ENCODE measurements around the gene LARP4. TPM values are rescaled to one million over a fixed set of nuclear protein-coding genes. Genes with fewer than 3 reads are reported as not detected.
A peak's percentile ranks its signal among the peaks of the same experiment; 100 is the strongest.

LARP4 gene
- total and polyA plus RNA-seq, 2 donors (not counting 3 experiments of a cell fraction or from before 2014, with no cell fraction given), result 8.9 to 69.6 TPM

GRCh38 chr12:50400104-50400637 lies 514 bp upstream of the LARP4 start:
- intact Hi-C loops (cut with micrococcal nuclease) (no loop called here), dilution Hi-C loops (cut with MboI; ENCODE audit: extremely low pct_ligation_motif_present, low sequenced_read_pairs) (no loop called here)
- no peak for FAIRE-seq
- H4K20me1 ChIP-seq (replicated peaks; ENCODE audit: control insufficient read depth, extremely low read depth, insufficient read depth, low read length), result no peaks in the 10 kb centered on the region
- no peaks in the 10 kb centered on the region for H3K27me3 ChIP-seq (ENCODE audit: control insufficient read depth in 2 of 2, insufficient read depth in 2 of 2, low read length in 2 of 2)
- H3K9me1 ChIP-seq (replicated peaks; ENCODE audit: control insufficient read depth, extremely low read depth, insufficient read depth, low read length), result no peaks in the 10 kb centered on the region
- H3K79me2 ChIP-seq (ENCODE audit: control insufficient read depth, insufficient read depth, low read length), result peaks cover 42% of the 10 kb centered on the region
- peak overlapping the region; percentile 75 for H3K4me2 ChIP-seq (ENCODE audit: insufficient read depth, low read length)
- peak overlapping the region; percentile 23 to 90 (median 71) for H3K4me3 ChIP-seq (replicated peaks in 1 of 3; ENCODE audit: insufficient read depth in 1 of 3, low read depth in 1 of 3, low read length in 3 of 3)
- no peaks in the 10 kb centered on the region for H3K36me3 ChIP-seq (ENCODE audit: control insufficient read depth in 2 of 2, extremely low read depth in 1 of 2, insufficient read depth in 2 of 2, low read length in 2 of 2)
- peak overlapping the region; percentile 60 for H2AFZ ChIP-seq (ENCODE audit: low read depth, low read length)
- H3K9ac ChIP-seq (replicated peaks; ENCODE audit: extremely low read depth, insufficient read depth, low read length), result peak overlapping the region; percentile 69
- TSS peak; percentile 99 for BruUV-seq (replicated peaks)
- TF ChIP-seq JUN (IDR thresholded peaks at IDR 0.05; ENCODE audit: borderline replicate concordance, insufficient read depth, insufficient read length, low read depth) (no peak), MYC (IDR thresholded peaks at IDR 0.05; ENCODE audit: low read depth, low read length) (no peak), EZH2 (IDR thresholded peaks at IDR 0.05; ENCODE audit: borderline replicate concordance, low read depth, low read length, severe bottlenecking) (no peak), POLR2A (IDR thresholded peaks at IDR 0.05; ENCODE audit: low read depth, low read length) (no peak), POLR2AphosphoS5 (IDR thresholded peaks at IDR 0.05; ENCODE audit: insufficient read depth, low read depth, low read length) (no peak), GATA2 (IDR thresholded peaks at IDR 0.05; ENCODE audit: insufficient read depth, insufficient read length, low read depth, low read length) (no peak), FOS (IDR thresholded peaks at IDR 0.05; ENCODE audit: borderline replicate concordance, insufficient read depth, low read length) (no peak)
- TF ChIP-seq, protein P1, sequence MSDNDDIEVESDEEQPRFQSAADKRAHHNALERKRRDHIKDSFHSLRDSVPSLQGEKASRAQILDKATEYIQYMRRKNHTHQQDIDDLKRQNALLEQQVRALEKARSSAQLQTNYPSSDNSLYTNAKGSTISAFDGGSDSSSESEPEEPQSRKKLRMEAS (IDR thresholded peaks at IDR 0.05; ENCODE audit: insufficient read depth, insufficient read length), result no peak
- TF ChIP-seq, protein P2, sequence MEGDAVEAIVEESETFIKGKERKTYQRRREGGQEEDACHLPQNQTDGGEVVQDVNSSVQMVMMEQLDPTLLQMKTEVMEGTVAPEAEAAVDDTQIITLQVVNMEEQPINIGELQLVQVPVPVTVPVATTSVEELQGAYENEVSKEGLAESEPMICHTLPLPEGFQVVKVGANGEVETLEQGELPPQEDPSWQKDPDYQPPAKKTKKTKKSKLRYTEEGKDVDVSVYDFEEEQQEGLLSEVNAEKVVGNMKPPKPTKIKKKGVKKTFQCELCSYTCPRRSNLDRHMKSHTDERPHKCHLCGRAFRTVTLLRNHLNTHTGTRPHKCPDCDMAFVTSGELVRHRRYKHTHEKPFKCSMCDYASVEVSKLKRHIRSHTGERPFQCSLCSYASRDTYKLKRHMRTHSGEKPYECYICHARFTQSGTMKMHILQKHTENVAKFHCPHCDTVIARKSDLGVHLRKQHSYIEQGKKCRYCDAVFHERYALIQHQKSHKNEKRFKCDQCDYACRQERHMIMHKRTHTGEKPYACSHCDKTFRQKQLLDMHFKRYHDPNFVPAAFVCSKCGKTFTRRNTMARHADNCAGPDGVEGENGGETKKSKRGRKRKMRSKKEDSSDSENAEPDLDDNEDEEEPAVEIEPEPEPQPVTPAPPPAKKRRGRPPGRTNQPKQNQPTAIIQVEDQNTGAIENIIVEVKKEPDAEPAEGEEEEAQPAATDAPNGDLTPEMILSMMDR (IDR thresholded peaks at IDR 0.05; ENCODE audit: extremely low read depth in 1 of 2, insufficient read depth in 1 of 2, low read depth in 1 of 2, low read length in 2 of 2), result no peak
- DNase-seq (ENCODE audit: low read depth, low spot score), result no peak
- ChIA-PET POLR2A (interaction anchor here (0.5 kb wide), 1 partner anchor 23 kb away, joined by 3 read pairs; no protein-coding TSS in a partner anchor), CTCF (interaction anchor here (1.2 kb wide), 1 partner anchor 10 kb away, joined by 3 read pairs; no protein-coding TSS in a partner anchor)
- peaks cover 17% of the 10 kb centered on the region for H3K4me1 ChIP-seq (ENCODE audit: control insufficient read depth, extremely low read depth, insufficient read depth, low read length)
- peak overlapping the region; percentile 45 for H3K27ac ChIP-seq (ENCODE audit: insufficient read depth, low read depth, low read length)
- H3K9me3 ChIP-seq (replicated peaks; ENCODE audit: control insufficient read depth, insufficient read depth, low read length), result no peaks in the 10 kb centered on the region
